UCSD-AML1 (cell line): ENCODE measurements around the gene PRSS8.
"Not testable (repeated sequence)": the region's sequence is repeated elsewhere in the genome, so short reads cannot be mapped to it uniquely, and the experiment has no call there.

Source experiments
- DNase-seq: peaks from one replicate; lab custom pipeline; 2025; ENCODE audit not compliant: unreplicated experiment; lab: John Stamatoyannopoulos, UW

The PRSS8 gene

DNA sequence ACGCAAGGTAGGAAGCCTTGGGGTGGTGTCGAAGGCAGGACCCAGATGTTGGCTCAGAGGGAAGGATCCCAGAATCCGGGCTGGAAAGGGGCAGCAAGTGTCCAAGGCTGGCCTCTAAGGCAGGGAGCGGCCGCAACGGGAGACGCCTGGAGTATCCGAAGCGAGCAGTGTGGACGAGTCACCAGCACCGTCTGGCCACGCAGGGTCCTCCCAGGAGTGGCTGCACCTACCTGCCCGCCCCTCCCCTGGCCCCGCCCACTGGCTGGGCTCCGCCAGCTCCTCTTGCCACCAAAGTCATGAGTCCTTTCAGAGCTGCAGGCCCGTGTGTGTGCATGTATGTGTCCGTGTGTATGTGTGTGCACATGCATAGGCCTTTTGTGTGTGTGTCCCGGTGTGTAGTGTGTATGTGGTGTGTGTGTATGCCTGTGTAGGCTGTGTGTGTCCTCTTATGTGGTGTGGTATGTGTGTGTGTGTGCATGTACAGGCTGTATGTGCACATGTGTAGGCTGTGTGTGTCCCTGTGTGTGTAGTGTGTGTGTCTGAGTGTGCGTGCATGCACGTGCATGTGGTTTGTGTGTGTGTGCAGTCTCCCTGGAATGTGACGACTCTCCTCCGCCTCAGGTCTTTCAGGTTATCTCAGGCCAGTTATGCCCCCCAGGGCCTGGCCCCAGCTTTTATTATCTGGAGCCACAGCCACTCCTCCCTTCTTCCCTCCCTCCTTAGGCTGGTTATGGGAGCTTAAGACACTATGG, at the start of gene PRSS8:
TSS of gene PRSS8 (minus strand) at position 193 of the 752 bp plus-strand sequence. CDS start 229 bp downstream, outside the sequence.
- no peak for DNase-seq

GRCh38 chr16:31184888-31185287, 49.4 kb upstream of the PRSS8 start:
- no peak for DNase-seq

DNA sequence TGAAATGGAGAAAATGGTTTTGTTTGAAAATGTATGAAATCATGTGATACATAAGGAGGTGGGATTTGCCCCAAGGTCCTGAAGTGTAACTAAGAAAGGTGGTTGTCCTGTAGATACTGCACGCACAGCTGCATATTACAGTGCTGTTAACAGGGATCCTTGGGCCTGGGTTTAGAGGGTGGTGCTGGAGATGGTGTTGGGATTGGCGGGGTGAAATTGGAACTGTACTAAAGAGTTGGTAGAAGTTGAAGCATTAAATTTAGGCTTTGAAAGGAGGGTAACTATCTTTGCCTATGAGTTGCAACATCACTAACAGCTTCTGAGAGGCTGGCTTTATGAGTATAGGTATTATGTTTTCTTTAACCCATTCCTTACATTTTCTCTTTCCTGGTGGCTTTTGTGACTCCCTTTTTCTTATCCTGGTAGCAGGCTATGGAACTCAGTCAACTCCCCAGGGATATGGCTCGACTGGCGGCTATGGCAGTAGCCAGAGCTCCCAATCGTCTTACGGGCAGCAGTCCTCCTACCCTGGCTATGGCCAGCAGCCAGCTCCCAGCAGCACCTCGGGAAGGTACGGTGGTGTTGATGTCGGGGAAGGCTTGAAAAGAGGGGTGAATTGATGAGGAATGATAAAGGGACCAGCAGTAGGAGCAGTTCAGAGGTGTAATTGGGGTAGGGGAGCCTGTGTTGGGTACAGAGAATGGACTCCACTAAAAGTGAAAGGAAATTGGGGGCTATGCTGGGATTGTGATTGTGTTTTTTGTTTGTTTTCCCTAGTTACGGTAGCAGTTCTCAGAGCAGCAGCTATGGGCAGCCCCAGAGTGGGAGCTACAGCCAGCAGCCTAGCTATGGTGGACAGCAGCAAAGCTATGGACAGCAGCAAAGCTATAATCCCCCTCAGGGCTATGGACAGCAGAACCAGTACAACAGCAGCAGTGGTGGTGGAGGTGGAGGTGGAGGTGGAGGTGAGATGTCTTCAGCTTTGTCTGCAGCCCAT, 48.2 kb upstream of the PRSS8 start:
- no peak for DNase-seq

- DNase-seq: no peak
These were observed 46.9 kb upstream of the PRSS8 start for GRCh38 chr16:31182391-31182790.

- DNase-seq: peak; percentile 42
These were observed 45.7 kb upstream of the PRSS8 start for GRCh38 chr16:31181102-31181830.

DNA sequence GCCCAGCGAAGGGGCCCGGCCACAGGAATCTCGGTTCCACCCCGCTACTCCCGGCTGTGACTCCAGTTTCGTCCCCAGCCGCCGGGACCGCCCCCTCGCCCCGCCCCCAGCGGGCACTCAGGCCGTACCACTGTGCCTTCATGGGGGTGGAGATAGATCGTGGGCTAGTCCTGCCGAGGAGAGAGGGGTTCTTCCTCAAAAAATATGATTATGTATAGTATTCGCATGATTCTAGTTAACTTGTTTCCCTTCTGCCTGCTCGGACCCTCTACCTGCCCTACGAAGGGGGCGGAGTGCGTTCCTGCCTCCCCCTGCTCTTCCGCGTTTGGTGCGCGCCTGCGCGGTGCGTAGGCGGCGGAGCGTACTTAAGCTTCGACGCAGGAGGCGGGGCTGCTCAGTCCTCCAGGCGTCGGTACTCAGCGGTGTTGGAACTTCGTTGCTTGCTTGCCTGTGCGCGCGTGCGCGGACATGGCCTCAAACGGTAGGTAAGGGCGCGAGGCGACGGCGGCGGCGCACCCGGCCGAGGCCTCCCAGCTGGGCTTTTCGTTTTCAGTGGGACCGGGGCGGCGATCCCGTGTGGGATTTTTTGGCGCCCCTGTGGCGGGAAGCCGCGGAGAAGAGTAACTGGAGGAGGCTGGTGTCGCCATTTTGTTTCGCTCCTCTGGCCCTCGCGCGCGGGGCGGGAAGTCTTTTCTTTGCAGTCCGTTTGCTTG, 44.4 kb upstream of the PRSS8 start, which contains the start of gene FUS:
TSS of gene FUS (plus strand) at position 393 of the 713 bp plus-strand sequence. CDS start at position 469, 76 bp downstream.
- peak; percentile 91 for DNase-seq

DNA sequence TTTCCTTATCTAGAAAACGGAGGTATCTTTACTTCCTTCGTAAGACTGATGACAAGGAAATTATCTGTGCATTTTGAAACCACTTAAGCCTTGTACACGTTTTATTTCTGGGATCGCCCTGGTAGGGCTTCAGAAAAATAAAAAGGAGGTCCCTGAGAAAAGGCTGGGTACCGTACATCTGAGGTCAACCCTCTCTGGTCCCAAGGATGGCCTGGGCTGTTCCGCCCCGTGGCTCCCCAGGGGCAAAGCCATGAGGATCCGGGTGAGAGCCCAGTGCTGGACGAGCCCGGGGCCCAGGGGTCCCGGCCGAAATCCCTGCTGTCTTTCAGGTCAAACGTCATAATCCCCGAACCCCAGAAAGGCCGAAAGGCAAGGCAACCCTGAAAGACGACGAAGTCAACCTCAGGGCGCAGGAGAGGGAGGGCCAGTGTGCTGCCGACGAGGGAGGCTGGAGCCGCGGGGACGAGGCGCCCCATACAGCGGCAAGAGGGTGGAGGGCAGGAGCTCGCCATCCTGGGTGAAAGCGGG, 43.8 kb upstream of the PRSS8 start:
- DNase-seq: no peak

- no peak for DNase-seq
These were observed 41.6 kb upstream of the PRSS8 start for GRCh38 chr16:31177136-31177535.

DNA sequence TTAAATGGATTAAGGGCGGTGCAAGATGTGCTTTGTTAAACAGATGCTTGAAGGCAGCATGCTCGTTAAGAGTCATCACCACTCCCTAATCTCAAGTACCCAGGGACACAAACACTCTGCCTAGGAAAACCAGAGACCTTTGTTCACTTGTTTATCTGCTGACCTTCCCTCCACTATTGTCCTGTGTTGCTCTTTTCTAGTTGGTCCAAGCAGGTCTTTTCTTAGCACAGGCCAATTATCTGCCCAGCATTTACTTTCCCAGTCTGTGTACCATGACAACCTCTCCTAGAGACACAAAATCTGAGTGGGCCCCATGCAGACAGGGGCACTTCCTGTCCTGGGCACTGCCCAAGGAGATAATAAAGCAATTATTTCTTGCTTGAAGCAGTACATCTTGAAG, 34.5 kb upstream of the PRSS8 start:
- not testable (repeated sequence) for DNase-seq

GRCh38 chr16:31168848-31169247, 33.3 kb upstream of the PRSS8 start:
- no peak for DNase-seq

DNA sequence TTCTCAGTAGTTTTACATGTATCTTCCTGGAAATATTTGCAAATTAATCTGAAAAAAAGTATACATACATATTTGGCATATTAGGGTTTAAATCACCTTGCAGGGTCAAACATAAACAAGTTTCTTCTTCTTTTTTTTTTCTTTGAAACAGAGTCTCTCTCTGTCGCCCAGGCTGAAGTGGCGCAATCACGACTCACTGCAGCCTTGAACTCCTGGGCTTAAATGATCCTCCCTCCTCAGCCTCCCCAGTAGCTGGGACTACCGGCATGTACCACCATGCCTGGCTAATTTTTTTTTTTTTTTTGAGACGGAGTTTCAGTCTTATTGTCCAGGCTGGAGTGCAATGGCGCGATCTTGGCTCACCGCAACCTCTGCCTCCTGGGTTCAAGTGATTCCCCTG, 31.8 kb upstream of the PRSS8 start:
- DNase-seq: no peak

DNA sequence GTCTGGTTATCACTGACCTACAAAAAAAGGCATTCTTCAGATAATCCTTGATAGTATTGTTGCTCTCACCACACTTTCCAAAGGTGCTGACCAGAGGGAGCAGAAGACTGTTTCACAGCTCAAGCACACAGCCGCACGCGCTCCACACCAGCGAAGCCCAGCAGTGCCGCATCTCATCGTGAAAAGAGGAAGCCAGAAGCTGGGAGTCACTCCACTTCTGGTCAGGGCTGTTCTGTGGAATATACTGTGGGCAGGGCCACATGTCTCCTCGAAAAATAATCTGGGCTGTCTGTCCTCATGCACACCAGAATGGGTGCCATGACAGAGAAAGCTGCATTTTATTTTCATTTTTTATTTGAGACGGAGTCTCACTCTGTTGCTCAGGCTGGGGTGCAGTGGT, 21.6 kb upstream of the PRSS8 start:
- DNase-seq: peak; percentile 64

GRCh38 chr16:31150976-31151375, 15.4 kb upstream of the PRSS8 start:
- not testable (repeated sequence) for DNase-seq

- DNase-seq: peak; percentile 56
These were observed 14.7 kb upstream of the PRSS8 start, which contains the start of gene PRSS36 for GRCh38 chr16:31149894-31150890. PRSS36 (minus strand) TSS chr16:31150066; CDS start chr16:31150035, 31 bp downstream.

GRCh38 chr16:31149332-31149731, 13.8 kb upstream of the PRSS8 start:
- peak; percentile 56 for DNase-seq

- no peak for DNase-seq
These were observed 13.4 kb upstream of the PRSS8 start for GRCh38 chr16:31148896-31149295.

- no peak for DNase-seq
These were observed 12.8 kb upstream of the PRSS8 start for GRCh38 chr16:31148281-31148728.

- no peak for DNase-seq
These were observed 12.0 kb upstream of the PRSS8 start for GRCh38 chr16:31147574-31147973.
